CD4-positive, alpha-beta T cell treated with Interleukin-1 beta for 1 hour (primary cell): ENCODE results near the gene RSRC1.
"Not testable (repeated sequence)": the region's sequence is repeated elsewhere in the genome, so short reads cannot be mapped to it uniquely, and the experiment has no call there.

Experiments
- DNase-seq, 2 donors: peaks; one replicate each; pipeline ENCODE4 v3.0.0-alpha.2; 2020 to 2022

Gene RSRC1

DNA sequence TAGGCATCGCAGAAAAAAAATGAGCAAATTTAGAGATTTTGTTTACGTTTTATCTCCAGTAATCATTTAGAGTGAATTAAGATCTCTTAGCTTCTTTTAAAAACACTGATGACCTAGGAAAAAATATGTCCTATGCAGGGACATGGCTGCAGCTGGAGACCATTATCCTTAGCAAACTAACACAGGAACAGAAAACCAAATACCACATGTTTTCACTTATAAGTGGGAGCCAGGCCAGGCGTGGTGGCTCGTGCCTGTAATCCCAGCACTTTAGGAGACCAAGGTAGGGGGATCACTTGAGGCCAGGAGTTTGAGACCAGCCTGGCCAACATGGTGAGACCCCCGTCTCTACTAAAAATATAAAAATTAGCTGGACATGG is 298.6 kb downstream of the RSRC1 start:
- not testable (repeated sequence) for DNase-seq

DNA sequence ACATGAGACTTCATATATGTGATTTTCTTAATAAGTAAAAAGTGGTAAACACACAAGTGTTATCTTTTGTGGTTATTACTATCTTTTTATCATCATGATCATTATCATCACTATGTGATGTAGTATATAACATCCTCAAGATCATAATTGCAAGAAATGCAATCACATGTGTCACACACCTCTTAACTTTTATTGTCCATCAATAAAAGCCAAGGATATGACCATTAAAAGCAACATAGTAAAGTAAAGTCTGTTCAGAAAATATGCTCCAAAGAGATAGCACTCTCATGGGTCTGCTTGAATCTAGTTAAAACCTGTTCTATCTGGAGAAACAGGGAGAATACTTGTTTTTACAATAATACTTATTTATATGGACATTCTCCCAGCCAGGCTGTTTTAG is 308.1 kb downstream of the RSRC1 start:
- no peak for DNase-seq

DNA sequence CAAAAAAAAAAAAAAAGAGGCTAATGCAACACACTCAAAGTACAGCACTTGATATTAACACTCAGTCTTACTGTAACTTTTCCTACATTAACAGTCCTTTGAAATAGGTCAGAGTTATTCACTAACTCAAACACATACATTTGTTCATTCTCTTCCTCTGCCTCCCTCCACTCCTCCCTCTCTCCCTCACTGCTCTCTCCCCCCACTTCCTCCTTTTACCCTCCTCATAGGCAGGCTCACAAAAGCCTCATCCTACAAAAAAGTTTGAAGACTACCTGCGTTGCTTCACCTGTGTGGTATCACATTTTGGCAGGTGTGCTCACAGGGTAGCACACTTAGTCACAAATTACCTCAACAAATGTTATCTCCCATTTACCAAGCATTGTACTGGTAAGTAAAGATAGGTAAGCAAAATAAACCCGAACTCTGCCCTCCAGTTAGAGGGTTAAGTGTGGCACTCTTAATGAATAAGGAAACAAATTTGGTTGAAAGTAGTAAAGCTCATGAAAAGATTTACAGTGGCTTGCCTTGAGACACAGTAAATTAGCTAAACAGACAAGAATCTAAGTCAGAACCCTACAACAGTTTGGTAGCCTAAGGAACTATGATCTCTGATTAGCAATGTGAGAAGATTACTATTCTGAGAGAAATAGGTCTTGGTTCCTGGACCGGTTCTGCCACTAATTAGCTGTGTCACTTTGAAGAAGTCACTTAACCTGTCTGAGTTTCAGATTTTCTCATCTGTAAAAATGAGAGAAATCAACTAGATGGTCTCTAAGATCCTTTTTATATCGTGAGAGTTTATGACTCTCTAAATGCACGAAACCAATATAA is 310.1 kb downstream of the RSRC1 start:
- no peak for DNase-seq

DNA sequence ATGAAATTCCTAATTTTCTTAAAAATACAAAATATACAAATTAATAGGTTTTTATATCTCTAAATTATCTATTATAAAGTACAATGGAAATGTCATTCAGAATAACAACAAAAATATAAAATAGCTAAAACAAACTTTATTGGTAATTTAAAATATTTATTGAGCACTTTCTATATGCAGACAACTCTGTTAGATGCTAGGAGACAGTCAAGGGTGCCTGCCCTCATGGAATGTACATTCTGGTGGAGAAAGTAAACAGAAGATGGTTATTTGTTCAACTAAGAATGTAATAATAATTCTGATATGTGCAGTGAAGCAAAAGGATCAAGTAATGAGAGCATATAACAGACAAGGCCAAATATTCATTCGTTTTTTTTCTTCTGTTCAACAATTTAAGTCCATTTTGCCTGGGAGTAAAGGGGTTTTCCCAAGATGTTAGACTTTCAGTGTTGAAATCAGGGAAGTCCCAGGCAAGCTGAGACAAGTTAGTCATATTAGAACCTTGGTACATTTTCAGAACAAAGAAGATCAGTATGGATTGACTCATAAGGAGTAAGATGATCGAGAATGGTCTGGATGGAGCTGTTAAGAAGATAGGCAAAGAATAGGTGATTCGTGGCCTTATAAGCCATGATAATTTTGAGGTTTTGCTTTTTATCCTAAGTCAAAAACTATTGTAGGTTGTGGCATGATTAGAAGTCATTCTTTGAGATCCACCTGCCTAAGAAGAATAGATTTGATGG is 310.9 kb downstream of the RSRC1 start:
- DNase-seq, result no peak

DNA sequence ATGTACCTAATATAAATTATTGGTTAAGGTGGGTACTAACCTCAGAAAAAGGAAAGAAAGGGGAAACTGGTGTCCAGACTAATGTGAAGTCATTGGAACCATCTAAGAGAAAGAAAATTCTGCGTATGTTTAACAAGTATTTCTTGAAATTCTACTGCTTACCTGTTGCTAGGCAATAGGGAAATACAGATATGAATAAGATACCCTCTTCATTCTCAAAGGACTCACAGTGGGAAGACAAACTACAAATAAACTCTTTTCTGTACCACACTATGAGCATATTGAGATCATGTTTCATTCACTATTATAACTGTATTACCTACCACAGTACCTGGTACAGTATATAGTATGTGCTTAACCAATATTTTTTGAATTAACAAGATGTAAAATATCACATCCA is 320.6 kb downstream of the RSRC1 start:
- no peak for DNase-seq

DNA sequence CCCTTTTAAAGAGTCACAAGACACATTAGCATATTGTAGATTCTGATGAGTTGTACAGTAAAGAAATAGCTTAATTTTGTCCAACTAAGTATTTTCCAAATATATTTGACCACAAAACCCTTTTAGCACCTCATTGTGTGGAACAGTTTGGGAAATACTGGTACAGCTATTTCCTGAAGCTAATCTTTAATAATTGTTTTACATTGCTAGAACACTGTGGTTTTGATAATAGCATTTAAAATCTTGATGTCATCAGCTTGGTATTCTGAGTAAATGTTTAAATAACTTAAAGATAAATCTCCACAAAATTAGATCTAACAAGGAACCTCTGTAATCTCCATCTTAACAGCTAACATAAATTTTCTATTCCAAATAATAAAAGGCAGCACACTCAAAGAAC is 321.1 kb downstream of the RSRC1 start:
- DNase-seq, result no peak

DNA sequence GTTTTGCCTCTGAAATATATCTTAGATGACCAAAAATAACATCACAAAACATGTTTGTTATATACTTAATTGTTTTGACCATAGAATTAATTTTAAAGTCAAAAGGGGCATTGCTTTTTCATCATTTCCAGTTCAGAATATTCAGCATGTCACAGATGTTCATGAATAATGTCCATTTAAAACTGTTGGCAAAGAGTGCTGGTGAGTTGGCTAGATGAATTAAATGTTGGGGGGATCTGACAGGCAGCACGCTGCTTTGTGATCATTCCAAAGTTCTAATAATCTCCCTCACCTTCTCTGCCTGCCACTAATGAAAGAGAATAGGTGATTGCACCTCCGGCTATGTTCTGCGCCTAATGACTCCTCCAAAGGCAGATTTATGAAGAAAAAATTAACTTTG is 321.9 kb downstream of the RSRC1 start:
- no peak for DNase-seq

DNA sequence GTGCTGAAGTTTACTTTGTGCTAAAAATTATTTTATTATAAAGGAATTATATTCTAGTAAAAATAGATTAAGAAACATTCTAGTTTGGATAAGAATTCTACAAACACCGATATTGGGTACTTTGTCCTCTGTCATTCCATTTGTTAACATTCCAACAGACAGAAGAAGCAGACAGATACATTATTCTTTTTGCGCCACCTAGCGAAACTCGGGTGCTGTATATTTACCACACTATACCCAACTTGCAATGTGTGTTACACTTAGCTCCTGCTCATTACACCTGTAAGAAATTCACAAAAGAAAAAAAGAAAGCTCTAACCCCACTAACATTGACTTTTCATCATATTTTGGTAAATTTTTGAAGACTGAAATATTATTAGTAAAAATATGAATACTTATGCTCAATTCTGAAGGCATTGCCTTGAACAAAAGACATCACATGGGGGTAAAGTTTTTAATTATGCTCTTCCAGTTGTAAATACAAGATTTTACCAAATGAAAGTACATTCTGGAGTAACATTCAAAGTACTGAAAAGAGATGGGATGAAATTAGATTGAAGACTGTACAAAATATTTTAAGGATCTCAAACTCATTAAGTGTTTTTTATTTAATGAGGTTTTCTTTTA is 324.6 kb downstream of the RSRC1 start:
- peak; percentile 2 to 29 for DNase-seq

DNA sequence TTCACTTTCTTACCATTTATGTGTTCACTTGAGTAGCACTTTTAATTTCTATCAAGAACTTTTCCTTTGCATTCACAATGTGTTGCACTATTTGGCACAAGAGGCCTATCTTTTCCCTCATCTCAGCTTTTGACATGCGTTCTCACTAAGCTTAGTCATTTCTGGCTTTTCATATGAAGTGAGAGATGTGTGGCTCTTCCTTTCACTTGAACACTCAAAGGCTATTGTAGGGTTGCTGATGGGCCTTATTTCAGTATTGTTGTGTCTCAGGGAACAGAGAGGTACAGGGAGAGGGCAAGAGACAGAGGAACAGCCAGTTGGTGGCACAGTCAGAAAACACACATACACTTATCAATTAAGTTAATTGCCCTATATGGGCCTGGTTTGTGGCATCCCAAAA is 333.7 kb downstream of the RSRC1 start:
- DNase-seq, result no peak

DNA sequence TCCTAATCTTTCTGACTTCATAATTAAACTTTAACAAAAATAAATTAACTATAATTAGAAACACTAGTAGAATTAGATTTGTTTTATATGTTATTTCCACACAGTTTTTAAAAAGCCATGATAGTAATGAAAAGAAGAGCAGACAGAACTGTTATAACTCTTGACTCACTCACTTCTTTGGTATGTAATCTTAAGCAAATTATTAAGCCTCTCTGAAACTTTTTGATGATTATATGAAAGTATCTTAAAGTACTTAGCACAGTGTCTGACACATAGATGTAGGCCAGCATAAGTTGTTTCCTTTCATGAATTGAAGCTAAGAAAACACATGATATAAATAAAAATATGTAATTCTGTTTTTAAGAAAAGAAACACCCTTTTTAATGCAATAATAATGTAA is 337.5 kb downstream of the RSRC1 start:
- no peak for DNase-seq

DNA sequence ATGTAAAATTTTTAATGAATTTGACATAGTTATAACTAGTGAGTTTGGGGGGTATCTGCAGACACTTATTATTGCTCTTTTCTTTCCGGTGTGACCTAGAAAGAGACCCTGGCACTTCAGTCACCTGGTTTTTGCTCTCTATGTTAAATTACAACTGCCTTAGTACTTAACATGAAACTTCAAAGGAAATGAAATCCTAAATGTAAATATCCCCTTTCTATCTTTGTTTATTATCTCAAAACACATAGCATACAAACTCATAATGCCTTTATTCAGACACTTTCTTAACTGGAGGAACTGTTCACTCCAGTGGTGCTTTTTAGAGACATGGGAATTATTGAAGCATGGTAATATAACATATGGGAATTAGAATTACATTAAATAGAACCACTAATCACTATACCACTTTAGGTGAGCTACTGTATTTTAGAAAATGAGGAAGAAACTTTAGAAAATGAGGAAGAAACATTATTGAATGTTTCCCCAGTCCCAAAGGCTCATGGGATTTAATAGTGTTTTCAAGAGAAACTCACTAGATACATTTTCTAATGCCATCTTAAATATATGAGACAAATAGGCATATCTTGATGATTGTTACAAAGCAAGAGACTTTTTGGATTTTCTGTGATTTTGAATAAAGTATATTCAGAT is 341.6 kb downstream of the RSRC1 start:
- DNase-seq, result no peak

DNA sequence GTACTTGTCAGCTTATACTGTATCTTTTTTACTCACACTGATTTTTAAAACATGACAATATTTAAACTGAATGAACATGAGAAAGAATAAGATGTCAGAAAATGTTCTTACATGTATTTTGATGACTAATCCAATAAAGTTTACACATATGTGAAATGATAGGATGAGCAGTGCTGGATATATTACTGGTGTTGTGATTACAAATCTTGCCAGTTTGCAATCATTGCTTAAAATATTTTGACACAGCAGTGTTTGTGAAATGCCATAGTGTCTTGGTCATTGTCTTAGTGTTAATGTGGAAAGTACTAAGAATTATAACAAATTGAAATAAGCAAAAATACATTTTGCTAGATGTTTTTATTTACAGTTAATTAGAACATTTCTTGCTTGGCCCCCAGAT is 342.4 kb downstream of the RSRC1 start:
- DNase-seq, result no peak

DNA sequence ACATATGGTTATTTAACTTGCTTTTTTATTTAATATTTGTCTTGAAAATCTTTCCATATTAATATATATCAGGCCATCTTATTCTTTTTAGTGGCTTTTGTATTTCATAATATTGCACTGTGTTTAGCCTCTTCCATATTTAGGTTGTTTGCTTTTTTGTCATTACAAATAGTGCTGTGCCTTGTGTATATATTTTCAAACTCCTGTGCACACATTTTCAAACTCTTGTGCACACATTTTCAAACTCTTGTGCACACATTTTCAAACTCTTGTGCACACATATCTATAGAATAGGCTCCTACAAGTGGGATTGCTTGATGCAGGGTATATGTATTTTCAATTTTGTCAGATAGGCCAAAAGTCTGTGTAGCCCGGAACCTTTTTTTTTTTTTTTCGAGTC is 343.1 kb downstream of the RSRC1 start:
- no peak for DNase-seq

DNA sequence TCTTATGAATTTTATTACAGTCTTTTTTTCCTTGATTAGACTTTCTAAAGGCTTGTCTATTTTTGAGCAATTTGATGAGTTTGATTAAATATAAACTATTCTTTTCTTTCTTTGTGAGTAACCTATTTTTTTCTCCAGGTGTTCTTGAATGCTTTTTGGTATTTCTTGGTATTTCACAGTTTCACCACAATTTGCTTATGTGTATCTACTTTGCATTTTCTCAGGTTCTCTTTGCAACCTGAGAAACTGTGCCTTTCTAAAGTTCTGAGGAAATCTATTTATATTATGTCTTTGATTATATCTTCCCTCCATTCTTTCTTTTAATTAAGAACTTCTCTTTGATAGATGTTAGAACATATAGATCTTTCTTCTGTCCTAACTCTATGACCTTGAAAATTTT is 344.0 kb downstream of the RSRC1 start:
- DNase-seq, result no peak

DNA sequence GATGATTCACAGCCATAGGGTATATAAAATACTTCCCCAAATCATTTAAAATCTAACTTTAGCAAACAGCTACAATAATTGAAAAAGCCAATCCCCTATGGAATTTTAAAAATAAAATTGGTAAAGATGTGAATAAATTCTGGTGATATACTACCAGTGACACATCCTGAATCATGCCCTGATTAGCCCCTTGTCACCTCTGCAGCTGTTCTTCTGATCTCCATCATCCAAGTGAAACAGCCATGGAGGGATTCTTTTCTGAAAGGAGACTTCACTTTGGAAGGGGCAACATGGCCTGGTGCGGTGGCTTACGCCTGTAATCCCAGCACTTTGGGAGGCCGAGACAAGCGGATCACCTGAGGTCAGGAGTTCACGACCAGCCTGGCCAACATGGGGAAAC is 345.5 kb downstream of the RSRC1 start:
- no peak for DNase-seq

DNA sequence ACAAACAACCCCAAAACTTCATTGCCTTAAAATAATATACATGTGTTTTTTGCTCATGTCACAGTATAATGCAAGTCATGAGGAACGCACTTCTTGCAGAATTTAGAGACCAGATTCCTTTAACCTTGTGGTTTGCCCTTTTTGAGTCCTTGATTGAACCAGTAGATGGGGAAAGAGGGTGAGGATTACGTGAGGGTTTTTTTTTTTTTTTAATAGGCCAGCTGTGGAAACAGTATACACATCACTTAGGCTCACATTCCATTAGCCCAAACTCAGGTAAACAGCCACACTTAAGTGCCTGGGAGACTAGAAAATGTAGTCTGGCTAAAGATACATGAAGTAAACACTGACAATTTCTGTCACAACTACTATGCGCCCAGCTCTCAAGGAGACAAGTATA is 346.2 kb downstream of the RSRC1 start:
- no peak for DNase-seq

DNA sequence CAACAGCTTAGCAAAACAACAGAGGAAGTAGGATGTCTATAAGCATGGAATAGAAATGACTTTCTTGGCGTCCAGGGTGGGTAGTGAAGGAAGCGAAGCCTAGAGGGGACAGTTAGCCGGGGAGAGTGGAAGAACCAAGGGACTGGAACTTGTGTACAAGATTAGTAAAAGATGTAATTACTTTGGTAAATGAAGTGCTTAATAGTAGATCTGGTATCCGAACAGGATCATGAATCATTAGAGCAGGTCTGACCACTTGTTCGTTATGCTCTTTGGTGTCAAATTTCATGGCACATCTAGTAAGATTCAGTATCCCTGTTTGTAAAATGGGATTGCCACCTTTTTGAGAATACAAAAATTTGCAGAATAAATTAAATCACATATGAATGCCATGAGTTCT is 348.6 kb downstream of the RSRC1 start:
- DNase-seq, result no peak

DNA sequence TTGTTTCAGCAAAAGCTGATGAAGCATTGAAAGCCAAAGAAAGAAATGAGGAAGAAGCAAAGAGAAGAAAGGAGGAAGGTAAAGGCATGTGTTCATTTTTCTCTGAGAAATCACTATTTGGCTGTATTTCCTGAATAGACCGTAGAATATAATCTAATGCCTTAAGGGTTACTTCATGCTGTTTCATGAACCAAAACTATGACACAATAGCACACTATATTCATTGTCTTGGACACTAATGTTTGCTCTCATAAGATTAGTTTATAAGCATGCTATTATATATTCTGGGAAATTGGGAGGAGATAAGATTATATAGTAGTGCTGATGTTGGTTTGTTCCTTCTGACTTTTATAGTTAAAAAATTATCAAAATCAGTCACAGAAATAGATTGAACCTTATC is 351.0 kb downstream of the RSRC1 start:
- no peak for DNase-seq

DNA sequence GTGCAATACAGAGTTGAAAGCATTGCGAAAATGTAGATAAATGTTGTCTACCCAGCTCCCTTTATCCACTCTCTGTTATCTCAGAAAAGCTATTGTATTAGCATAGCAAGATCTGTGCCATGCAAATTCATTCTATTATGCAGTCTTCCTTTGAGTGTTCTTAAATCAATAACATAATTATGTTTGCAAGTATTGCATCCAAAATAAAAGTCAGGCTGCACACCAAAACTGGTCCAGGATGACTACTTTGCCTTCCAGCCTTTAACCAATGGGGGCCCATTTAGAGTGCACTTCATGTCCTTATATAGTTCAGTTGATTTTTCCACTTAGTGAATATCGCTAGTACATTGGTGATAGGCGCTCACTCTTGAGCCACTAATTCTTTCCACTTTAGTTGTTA is 353.7 kb downstream of the RSRC1 start:
- no peak for DNase-seq

DNA sequence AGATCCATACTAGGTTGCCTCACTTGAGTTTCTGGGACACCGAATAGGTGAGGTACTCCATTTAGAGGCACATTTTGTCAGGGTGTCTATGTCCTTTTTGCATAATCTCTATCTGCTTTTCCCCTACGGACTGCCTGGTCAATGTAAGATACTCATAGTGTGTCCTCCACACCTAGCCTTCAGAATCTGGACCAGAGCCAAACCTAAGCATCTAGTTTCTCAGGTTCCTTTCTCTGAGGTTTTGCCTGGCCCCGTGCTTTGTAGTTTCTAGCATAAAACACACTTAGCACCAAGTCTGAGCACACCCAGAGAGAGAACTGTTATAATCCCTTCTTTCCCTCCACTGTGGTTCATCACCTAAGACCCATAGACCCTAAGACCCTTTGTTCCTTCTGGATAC is 355.2 kb downstream of the RSRC1 start:
- no peak for DNase-seq

DNA sequence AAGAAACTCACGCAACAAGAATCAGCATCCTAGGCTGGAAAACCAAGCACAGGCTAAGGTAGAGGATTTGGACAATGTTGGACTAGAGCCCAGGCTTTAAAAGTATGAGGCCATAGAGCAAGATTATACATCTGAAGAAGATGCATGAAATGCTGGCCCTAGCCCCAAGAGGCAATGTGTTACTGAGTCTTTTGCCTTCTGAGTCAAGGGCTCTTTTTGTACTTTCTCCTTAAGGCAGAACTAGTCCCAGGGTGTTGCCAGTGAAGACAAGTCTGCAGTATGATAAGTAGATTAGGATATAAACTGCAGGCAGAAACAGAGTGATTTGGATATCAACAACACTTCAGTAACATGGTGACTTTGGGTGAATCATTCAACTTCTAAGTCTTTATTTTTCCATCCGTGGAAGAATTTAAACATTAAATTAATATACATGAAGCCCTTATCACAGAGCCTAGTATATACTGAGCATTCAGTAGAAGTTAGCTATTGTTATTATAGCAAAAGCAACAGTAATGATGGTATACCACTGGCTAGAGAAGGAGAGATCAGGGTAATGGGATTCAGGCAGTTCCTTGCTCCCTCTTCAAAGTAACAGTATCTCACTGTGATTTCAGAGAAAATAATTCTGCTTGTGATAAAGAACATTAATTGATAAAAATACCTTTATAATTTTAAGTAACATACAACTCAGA is 361.2 kb downstream of the RSRC1 start:
- no peak for DNase-seq

DNA sequence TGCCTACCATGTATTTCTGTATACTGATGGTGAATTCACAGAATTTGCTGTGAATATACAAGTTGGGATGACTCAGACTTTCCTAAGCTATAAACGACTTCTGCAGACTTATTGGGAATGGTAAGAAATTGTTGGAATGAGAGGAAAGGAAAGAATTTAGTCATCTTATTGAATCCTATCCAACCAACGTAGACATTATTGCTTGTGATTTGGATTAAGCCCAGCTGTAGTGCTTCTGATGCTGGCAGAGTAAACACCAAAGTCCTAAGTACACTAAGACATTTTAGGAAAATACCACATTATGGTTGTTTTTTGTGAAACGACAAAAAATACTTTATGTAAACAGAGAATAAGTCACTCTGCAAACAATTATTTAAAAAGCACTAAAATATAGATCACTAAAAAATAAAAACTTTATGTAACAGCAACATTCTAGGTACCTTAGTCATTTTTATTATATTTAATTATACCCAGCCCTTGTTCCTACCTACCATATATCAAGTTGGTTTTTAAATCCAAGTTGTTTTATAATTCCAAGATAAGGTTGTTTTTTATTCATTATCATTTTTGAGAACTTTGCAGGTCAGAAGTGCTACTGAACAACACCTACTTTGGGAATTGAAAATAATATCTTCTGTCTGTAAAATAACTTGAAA is 361.9 kb downstream of the RSRC1 start:
- DNase-seq, result no peak
